Fibroblast of peridontal ligament (primary cell): ENCODE measurements around the gene MORN1.

ENCODE experiments used
- DNase-seq: peaks from one replicate; pipeline ENCODE4 v3.0.0-alpha.2; 2010; ENCODE audit errors: extremely low read depth

The MORN1 gene

DNA sequence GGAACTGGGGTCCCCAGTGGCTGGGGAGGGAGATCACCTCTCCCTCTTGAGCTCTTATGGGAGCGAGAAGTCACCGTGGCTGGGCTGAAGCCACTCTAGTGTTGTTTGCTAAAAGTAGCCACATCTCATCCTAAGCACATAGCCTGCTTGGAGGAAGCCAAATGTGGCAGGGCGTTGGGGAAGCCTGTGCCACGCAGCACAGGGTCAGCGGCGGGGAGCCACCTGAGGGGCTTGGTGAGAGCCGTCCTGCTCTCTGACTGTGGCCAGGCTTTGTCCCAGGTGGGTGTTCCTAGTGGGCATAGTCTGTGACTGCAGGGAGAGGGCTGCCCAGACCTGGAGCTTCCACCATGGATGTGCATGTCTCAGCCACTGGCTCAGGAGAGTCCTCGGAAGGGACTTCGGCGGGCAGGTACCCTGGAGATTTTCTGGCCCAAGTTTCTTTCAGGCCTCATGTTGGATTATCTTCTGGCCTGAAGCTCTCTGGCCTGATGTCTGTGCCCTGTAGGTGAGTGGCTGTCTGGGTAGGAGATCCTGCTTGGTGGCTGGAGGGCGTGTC is 38.9 kb downstream of the MORN1 start:
- no peak for DNase-seq

DNA sequence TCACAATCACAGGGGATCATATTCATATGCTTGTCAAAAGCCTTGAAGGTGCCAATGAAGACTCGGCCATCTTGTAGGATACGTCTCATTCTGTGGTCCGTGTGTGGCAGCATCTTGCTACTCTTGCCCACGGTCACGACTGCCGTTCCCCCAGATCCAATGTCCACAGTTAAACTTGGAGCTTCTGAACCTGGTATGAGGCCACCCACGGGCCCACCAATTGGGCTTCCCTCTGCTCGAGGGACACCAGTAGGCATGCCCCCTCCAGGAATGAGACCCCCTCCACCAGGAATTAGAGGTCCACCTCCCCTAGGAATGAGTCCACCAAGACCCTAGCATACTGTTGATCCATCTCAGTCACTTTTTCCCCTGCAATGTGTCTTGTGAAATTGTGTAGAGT is 39.6 kb downstream of the MORN1 start:
- no peak for DNase-seq

GRCh38 chr1:2350911-2351655 is 40.3 kb downstream of the MORN1 start:
- no peak for DNase-seq

DNA sequence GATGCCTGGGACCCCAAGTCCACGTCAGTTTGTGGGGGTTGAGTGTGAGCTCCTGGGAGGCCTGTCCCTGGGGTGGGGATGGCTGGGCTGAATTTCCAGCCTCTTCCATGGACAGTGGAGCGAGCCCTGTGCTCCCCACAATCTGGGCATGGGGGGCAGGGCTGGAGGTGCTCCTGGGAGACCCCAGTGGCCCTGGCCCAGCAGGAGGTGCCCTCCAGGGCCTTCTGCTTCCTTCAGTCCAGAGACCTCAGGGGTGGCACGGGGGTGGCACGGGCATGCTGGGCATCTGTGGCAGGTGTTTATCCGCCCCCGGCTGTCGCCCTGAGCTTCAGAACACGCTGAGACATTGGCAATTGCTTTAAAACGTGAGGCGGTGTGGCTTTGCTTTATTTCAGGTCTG is 40.9 kb downstream of the MORN1 start:
- DNase-seq, result no peak

- no peak for DNase-seq
Observed at GRCh38 chr1:2349806-2350205, 41.5 kb downstream of the MORN1 start.

- DNase-seq, result no peak
Observed at GRCh38 chr1:2348346-2349325, 42.7 kb downstream of the MORN1 start.

DNA sequence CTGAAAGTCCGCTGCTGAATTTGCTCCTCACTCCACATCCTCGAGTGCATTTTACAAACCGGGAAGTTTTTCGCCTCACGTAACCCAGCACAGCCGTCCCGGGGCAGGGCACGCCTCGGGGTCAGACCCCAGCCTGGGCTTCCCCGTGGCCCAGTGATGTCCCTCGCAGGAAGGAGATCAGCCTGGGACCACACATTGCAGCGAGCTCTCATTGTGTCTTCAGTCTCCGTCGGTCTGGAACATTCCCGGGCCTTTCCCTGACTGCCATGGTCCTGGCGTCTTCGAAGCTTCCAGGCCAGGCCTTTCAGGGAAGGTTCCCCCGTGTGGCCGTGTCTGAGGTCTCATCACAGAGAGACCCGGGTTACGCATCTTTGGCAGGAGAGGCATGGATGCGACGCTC is 43.5 kb downstream of the MORN1 start:
- no peak for DNase-seq

DNA sequence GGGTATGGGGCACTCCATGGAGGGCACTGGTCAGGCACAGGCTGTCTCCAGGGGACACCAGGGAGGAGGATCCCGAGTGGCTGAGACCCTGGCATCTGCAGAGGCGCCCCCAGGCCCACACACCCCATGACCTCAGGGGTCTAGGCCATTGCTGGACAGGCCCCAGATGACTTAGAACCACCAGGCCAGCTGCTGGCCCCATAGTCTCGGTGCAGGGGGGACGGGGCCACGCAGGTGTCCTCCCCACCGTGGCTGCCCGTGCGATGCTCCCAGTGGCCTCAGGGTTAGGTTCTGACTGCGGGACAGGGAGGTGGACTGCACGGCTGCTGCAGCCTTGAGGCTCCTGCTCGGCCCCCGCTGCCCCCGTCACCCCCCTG is 44.0 kb downstream of the MORN1 start:
- no peak for DNase-seq

DNA sequence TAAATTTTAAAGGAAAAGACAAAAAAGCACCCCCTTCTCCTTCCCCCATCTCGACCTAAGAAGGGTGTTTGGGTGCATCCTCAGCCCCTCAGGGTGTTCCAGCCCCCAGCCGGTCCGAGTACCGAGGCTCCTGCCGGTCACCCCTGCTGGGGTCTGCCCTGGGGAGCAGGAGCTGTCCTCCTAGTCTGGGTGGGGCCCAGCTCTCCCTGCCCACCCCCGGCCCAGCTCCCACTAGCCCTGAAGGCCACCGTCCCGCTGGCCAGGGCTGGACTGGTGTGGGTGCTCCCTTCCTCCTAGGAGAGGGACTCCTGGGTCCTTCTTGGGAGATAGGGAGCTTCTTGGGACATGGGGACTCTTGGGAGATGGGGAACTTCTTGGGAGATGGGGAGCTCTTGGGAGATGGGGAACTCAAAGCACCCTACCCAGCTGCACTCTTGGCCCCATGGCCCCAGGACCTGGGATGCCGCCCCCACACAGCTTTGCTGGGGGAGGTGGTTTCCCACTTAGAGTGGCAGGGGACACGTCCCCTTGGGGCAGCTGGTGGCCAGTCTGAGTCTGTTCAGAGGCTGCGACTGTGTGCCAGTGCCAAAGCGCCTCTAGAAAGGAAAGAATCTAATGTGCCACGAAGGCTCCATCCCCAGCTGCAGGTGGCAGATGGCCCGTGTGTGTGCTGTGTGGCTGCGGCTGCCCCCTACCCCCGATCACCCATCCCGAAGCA is 44.5 kb downstream of the MORN1 start:
- DNase-seq, result no peak

DNA sequence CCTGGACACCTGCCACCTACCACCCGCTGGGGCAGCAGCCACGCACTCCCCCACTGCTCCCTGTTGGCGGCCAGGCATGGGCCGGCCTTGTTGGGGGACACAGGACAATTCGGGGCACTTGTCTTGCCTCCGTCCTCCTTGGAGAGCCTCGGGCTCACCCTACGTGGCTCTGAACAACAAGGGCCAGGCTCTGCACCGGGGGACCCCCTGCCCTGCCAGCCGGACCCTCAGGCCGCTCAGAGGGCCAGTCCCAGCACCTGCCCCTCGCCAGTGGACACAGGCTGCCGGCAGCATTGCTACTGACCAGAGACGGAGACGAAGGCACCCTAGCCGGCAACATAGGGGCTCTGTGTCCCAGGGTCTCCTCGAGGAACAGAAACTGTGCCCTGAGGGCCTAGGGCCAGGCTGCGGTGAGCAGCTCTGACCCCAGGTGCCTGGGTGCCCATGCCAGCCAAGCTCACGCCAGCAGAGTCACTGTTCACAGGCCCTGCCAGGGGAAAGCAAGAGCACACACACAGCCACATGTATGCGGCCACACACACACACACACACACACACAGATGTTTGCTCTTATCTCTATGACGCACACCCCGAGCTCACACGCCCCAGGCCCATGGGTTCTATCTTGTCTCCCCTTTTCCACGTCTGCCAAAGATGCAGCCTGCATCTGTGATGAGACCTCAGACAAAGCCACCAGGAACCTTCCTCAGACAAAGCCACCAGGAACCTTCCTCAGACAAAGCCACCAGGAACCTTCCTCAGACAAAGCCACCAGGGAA is 45.9 kb downstream of the MORN1 start:
- no peak for DNase-seq

GRCh38 chr1:2344744-2345296 is 46.5 kb downstream of the MORN1 start:
- DNase-seq, result no peak

DNA sequence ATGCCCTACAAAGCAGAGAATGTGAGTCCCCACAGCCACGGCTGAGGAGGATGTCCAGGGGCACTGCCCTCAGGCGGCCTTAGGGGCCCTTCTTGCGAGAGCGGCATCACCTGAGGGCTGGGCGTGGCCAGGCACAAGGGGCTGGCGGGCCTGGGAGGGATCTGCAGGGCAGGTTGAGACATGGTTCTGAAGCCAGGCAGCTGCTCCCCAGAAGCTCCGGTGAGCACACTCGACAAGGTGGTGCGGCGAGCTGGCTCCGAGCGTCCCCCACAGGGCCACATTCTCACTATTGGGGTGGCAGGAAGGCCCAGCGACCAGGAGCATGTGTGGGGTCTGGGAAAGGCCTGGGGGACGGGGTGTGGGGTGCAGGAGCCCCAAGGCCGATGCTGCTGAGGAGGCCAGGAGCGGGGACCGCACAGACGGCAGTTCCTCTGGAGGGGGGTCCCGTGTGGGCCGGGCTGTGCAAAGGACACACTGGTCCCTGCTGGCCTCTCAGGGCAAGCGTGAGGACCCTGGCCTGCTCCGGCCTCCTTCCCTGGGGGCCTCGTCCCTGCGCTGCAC is 47.2 kb downstream of the MORN1 start:
- no peak for DNase-seq

DNA sequence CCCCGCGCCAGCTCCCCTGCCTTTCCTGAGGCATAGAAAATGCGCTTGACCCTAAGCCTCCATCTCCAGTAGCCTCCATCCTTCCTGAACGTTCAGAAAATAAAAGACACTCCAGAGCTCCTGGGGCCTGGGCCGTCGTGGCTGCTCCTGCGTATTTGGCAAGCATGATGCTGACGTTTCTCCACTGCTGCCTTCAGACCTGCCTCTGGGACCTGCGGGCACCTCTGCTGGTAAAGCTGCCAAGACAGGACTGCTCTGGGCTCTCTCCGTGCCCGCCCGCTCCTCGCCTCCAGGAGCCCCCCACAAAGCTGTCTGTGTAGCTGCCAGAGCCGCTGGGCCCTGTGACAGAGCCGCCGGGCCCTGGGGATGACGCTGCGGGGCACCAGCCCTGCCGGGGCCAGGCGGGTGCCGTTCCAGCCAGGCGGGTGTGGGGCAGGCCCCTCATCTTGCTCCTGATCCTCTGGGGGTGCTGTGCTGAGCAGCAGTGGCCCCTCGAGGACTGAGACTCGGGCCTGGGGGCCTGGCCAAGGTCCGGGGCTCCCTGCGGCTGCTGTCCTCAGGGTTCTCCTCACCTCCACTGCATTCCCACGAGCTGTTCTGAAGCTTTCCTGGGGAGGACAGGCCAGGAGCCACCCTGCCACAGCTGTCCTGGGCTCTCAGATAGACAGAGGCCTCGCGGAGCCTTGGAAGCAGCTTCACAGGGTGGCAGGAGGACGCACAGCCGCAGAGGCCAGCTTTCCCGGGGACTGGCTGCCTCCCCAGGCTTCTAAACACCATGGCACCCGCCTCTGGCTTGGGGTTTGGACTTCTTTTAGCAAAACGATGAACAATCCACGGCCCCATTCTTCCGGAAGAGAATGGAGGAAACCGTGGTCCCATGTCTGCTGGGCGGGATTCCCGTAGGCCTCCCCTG is 48.1 kb downstream of the MORN1 start:
- no peak for DNase-seq

DNA sequence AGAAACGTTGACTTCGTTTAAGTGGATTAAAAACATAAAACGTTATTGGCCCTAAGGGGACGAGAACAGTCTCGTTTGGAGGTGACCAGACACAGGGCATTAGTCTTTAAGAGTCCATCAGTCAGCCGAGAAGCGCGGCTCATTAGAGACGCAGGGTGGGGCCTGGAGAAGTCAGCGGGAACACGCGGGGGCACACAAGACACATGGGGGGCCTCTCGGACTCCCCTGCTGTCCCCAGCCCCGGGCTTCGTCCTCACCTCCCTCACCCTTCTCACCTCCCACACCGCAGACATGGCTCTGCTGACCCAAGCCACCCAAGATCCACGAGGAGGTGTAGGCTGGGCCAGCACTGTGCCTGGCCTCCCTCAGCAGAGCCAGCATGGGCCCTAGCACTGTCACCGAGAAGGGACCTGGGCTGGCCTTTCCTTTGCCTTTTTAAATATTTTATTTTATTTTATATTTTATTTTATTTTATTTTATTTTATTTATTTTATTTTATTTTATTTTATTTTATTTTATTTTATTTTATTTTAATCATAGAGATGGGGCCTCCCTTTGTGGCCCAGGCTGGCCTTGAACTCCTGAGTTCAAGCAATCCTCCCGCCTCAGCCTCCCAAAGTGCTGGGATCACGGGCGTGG is 48.9 kb downstream of the MORN1 start:
- no peak for DNase-seq

DNA sequence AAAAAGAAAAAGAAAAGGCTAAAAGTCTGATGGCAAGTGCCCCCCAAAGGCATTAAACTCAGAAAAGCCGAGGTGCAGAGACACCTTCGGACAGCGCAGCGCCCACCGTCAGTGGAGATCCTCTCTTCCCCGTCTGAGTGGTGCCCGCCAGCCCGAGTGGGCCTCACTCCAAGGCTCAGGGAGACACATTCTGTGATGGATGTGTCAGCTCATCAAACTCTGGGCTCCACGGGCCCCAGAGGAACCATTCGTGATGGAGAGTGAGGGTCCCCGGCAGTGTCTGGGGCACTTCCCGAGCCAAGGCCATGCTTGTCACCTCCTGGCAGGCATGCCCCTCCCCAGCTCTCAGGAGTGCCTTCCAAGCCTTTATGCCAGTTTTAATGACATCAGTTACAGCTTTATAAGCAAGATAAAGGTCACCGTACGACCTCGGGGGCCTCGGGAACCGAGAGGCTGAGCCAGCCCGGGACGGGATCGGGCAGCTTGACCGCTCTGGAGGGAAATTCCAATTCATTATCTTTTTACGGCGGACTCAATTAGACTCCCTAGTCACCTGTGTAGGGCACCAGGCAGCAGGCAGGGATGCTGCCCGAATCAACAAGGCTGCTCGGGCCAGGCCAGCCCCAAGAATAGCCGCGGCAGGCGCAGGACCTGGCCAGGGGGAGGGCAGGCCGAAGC is 49.5 kb downstream of the MORN1 start:
- DNase-seq, result no peak

GRCh38 chr1:2340918-2341254 is 50.5 kb downstream of the MORN1 start:
- DNase-seq, result no peak

- no peak for DNase-seq
Observed at GRCh38 chr1:2340086-2340917, 51.1 kb downstream of the MORN1 start.
